Thyroid gland (tissue), 4 donors: Measurements from ENCODE around the gene CHN2. TPM values are rescaled to one million over a fixed set of nuclear protein-coding genes. Genes with fewer than 3 reads are reported as not detected.

Experiments
- DNase-seq, 2 donors: peaks; one replicate each; pipeline ENCODE4 v3.0.0-alpha.2; 2019
- H3K27ac ChIP-seq, 3 donors: fragments of 200-600 bp; sonication (generic); 1 replicate in 2 of 3; 2 replicates in 1 of 3; pipeline ENCODE4 v1.5.1; 2016 to 2019; ENCODE audit warnings: mild to moderate bottlenecking in 1 of 3, moderate library complexity in 1 of 3
- H3K27me3 ChIP-seq: fragments of 200-600 bp; sonication (generic); one replicate; pipeline ENCODE4 v1.5.1; 2019
- H3K36me3 ChIP-seq, 2 donors: fragments of 200-600 bp; sonication (generic); one replicate each; pipeline ENCODE4 v1.5.1; 2016 to 2019
- H3K4me1 ChIP-seq, 2 donors: fragments of 200-600 bp; sonication (generic); one replicate each; pipeline ENCODE4 v1.5.1; 2017 to 2019
- H3K4me3 ChIP-seq, 3 donors: fragments of 200-600 bp; sonication (generic); replicated peaks in 1 of 3; 1 replicate in 2 of 3; 2 replicates in 1 of 3; pipeline ENCODE4 v1.5.1; 2016; ENCODE audit warnings: mild to moderate bottlenecking in 1 of 3
- H3K9me3 ChIP-seq: fragments of 200-600 bp; sonication (generic); one replicate; pipeline ENCODE4 v1.5.1; 2017
- CTCF ChIP-seq, 6 experiments: fragments of 200-600 bp in 3 of 6; fragments of 450-650 bp in 3 of 6; sonication (generic) in 3 of 6; IDR thresholded peaks; one replicate each; pipeline ENCODE4 v1.5.1; 2016 to 2019; ENCODE audit warnings: antibody characterized with exemption in 6 of 6, mild to moderate bottlenecking in 2 of 6, inconsistent platforms in 1 of 6, moderate library complexity in 1 of 6
- POLR2A ChIP-seq, 2 donors: fragments of 450-650 bp; IDR thresholded peaks; one replicate each; pipeline ENCODE4 v1.6.1; 2017; ENCODE audit warnings: antibody characterized with exemption in 2 of 2, mild to moderate bottlenecking in 2 of 2, moderate library complexity in 1 of 2
- WGBS, 2 donors: methylation state at CpG; one replicate each; pipeline ENCODE4 v1.1.5; 2017; 5-methylcytosine and 5-hydroxymethylcytosine counted together
- intact Hi-C: fragments of 100-400 bp; cut with DNase I; formaldehyde crosslinking; loops from one replicate; pipeline ENCODE4 v1.15.1; 2023
- total RNA-seq, 4 donors: library from RNA; depleted of rRNA; stranded (reverse); fragments of >200 nt; gene quantifications; one replicate each; pipeline ENCODE4 v1.2.3, GENCODE V29; 2016

CHN2 gene
- total RNA-seq, 4 donors from 2014 or later, result 11.7 to 54.3 (median 41.4) TPM

- Histone ChIP-seq H3K27me3 (no peaks in the 10 kb centered on the region), H3K27ac (no peak overlapping the region), H3K36me3 (no peaks in the 10 kb centered on the region), H3K9me3 (no peaks in the 10 kb centered on the region), H3K4me1 (no peaks in the 10 kb centered on the region), H3K4me3 (no peak overlapping the region)
- DNase-seq, result no peak
- intact Hi-C loops, result no loop called here
- TF ChIP-seq POLR2A (IDR thresholded peaks at IDR 0.05) (no peak), CTCF (IDR thresholded peaks at IDR 0.05) (no peak)
These were observed 225.4 kb downstream of the CHN2 start for GRCh38 chr7:29420011-29420410.

- 79 to 83% methylated on average over 12 of the region's 12 CpGs for WGBS, 2 donors
- intact Hi-C loops, result no loop called here
- H3K36me3 ChIP-seq, result no peaks in the 10 kb centered on the region
- TF ChIP-seq POLR2A (IDR thresholded peaks at IDR 0.05), result no peak
- TF ChIP-seq CTCF (IDR thresholded peaks at IDR 0.05), result no peak
- DNase-seq, result no peak
- no peak overlapping the region for H3K27ac ChIP-seq
- no peak overlapping the region for H3K4me3 ChIP-seq
- H3K27me3 ChIP-seq, result no peaks in the 10 kb centered on the region
- no peaks in the 10 kb centered on the region for H3K4me1 ChIP-seq
- H3K9me3 ChIP-seq, result no peaks in the 10 kb centered on the region
These were observed 226.7 kb downstream of the CHN2 start for GRCh38 chr7:29421010-29421956.

GRCh38 chr7:29422829-29423228 is 228.3 kb downstream of the CHN2 start:
- no peaks in the 10 kb centered on the region for H3K9me3 ChIP-seq
- TF ChIP-seq CTCF (IDR thresholded peaks at IDR 0.05), result no peak
- no peak for TF ChIP-seq POLR2A (IDR thresholded peaks at IDR 0.05)
- no peak overlapping the region for H3K4me3 ChIP-seq
- no peaks in the 10 kb centered on the region for H3K4me1 ChIP-seq
- no peaks in the 10 kb centered on the region for H3K27me3 ChIP-seq
- no peak overlapping the region for H3K27ac ChIP-seq
- intact Hi-C loops, result no loop called here
- H3K36me3 ChIP-seq, result no peaks in the 10 kb centered on the region
- WGBS, 2 donors, result 80 to 88% methylated on average over 5 of the region's 5 CpGs
- no peak for DNase-seq

- Histone ChIP-seq H3K4me1 (no peaks in the 10 kb centered on the region), H3K27me3 (no peaks in the 10 kb centered on the region), H3K4me3 (no peak overlapping the region), H3K9me3 (no peaks in the 10 kb centered on the region), H3K27ac (no peak overlapping the region), H3K36me3 (no peaks in the 10 kb centered on the region)
- 92 to 94% methylated on average over 7 of the region's 7 CpGs for WGBS, 2 donors
- intact Hi-C loops, result no loop called here
- DNase-seq, result no peak
- TF ChIP-seq POLR2A (IDR thresholded peaks at IDR 0.05) (no peak), CTCF (IDR thresholded peaks at IDR 0.05) (no peak)
These were observed 229.9 kb downstream of the CHN2 start for GRCh38 chr7:29424295-29424983.

- TF ChIP-seq POLR2A (IDR thresholded peaks at IDR 0.05), result no peak
- TF ChIP-seq CTCF (IDR thresholded peaks at IDR 0.05), result no peak
- H3K9me3 ChIP-seq, result no peaks in the 10 kb centered on the region
- H3K4me3 ChIP-seq, result no peak overlapping the region
- 88 to 91% methylated on average over 3 of the region's 3 CpGs for WGBS, 2 donors
- H3K4me1 ChIP-seq, result no peaks in the 10 kb centered on the region
- no peaks in the 10 kb centered on the region for H3K27me3 ChIP-seq
- H3K36me3 ChIP-seq, result no peaks in the 10 kb centered on the region
- H3K27ac ChIP-seq, result no peak overlapping the region
- DNase-seq, result no peak
- intact Hi-C loops, result no loop called here
These were observed 230.4 kb downstream of the CHN2 start for GRCh38 chr7:29424984-29425309.
